ENCODE measurements around the gene ELMO2.

The ELMO2 gene

GRCh38 chr20:46399401-46399800, 7.0 kb downstream of the ELMO2 start:
- Histone ChIP-seq H3K4me1 (ENCODE audit: control extremely low read depth in 1 of 4, control insufficient read depth in 4 of 4, insufficient read depth in 4 of 4, low read length in 3 of 4) (peaks cover 46 to 61% (median 53%) of the 10 kb centered on the region in 4 experiments), H3K27ac (ENCODE audit: insufficient read depth in 1 of 2, low read depth in 1 of 2, low read length in 2 of 2, poor library complexity in 1 of 2, severe bottlenecking in 2 of 2) (peak overlapping the region; percentile 3 to 56), H3K36me3 (ENCODE audit: control insufficient read depth in 4 of 4, insufficient read depth in 4 of 4, low read length in 3 of 4) (peaks cover 0 to 19% (median 8%) of the 10 kb centered on the region in 4 experiments), H3K27me3 (replicated peaks in 2 of 5; ENCODE audit: control insufficient read depth in 4 of 5, insufficient read depth in 5 of 5, low read length in 4 of 5) (no peaks in the 10 kb centered on the region), H3K9me3 (ENCODE audit: control extremely low read depth in 1 of 5, control insufficient read depth in 4 of 5, insufficient read depth in 2 of 5, low read depth in 1 of 5, low read length in 4 of 5) (no peaks in the 10 kb centered on the region), H3K4me3 (ENCODE audit: control insufficient read depth in 1 of 7, extremely low read depth in 1 of 7, insufficient read depth in 4 of 7, low read depth in 2 of 7, low read length in 6 of 7) (peak overlapping the region in 2 of 7 experiments; percentile 20 to 51)
- peak in 2 of 3 donors; percentile 24 to 37 for DNase-seq
- ChIA-PET POLR2A (no interaction called here), CTCF (interaction anchor here (0.8 to 1.6 kb wide), 5 partner anchors 9 to 38 kb away, joined by 3 to 4 read pairs (median 3); no protein-coding TSS in a partner anchor)
- WGBS (ENCODE audit: insufficient coverage): 14% methylated on average over 3 of the region's 3 CpGs

GRCh38 chr20:46398963-46399362, 7.5 kb downstream of the ELMO2 start:
- ChIA-PET CTCF (interaction anchor here (0.8 to 1.6 kb wide), 5 partner anchors 9 to 38 kb away, joined by 3 to 4 read pairs (median 3); no protein-coding TSS in a partner anchor), POLR2A (no interaction called here)
- DNase-seq: no peak
- Histone ChIP-seq H3K27ac (ENCODE audit: insufficient read depth in 1 of 2, low read depth in 1 of 2, low read length in 2 of 2, poor library complexity in 1 of 2, severe bottlenecking in 2 of 2) (peak overlapping the region; percentile 3 to 56), H3K4me3 (ENCODE audit: control insufficient read depth in 1 of 7, extremely low read depth in 1 of 7, insufficient read depth in 4 of 7, low read depth in 2 of 7, low read length in 6 of 7) (peak overlapping the region in 2 of 7 experiments; percentile 20 to 36), H3K36me3 (ENCODE audit: control insufficient read depth in 4 of 4, insufficient read depth in 4 of 4, low read length in 3 of 4) (peaks cover 0 to 23% (median 12%) of the 10 kb centered on the region in 4 experiments), H3K9me3 (ENCODE audit: control extremely low read depth in 1 of 5, control insufficient read depth in 4 of 5, insufficient read depth in 2 of 5, low read depth in 1 of 5, low read length in 4 of 5) (no peaks in the 10 kb centered on the region), H3K4me1 (ENCODE audit: control extremely low read depth in 1 of 4, control insufficient read depth in 4 of 4, insufficient read depth in 4 of 4, low read length in 3 of 4) (peaks cover 43 to 56% (median 51%) of the 10 kb centered on the region in 4 experiments), H3K27me3 (replicated peaks in 2 of 5; ENCODE audit: control insufficient read depth in 4 of 5, insufficient read depth in 5 of 5, low read length in 4 of 5) (no peaks in the 10 kb centered on the region)
- 85% methylated on average over 3 of the region's 3 CpGs for WGBS (ENCODE audit: insufficient coverage)

- Histone ChIP-seq H3K36me3 (ENCODE audit: control insufficient read depth in 4 of 4, insufficient read depth in 4 of 4, low read length in 3 of 4) (peaks cover 11 to 50% (median 36%) of the 10 kb centered on the region in 4 experiments), H3K4me1 (ENCODE audit: control extremely low read depth in 1 of 4, control insufficient read depth in 4 of 4, insufficient read depth in 4 of 4, low read length in 3 of 4) (peaks cover 26 to 37% (median 34%) of the 10 kb centered on the region in 4 experiments), H3K27ac (ENCODE audit: insufficient read depth in 1 of 2, low read depth in 1 of 2, low read length in 2 of 2, poor library complexity in 1 of 2, severe bottlenecking in 2 of 2) (no peak overlapping the region), H3K9me3 (ENCODE audit: control extremely low read depth in 1 of 5, control insufficient read depth in 4 of 5, insufficient read depth in 2 of 5, low read depth in 1 of 5, low read length in 4 of 5) (no peaks in the 10 kb centered on the region), H3K4me3 (ENCODE audit: control insufficient read depth in 1 of 7, extremely low read depth in 1 of 7, insufficient read depth in 4 of 7, low read depth in 2 of 7, low read length in 6 of 7) (no peak overlapping the region), H3K27me3 (replicated peaks in 2 of 5; ENCODE audit: control insufficient read depth in 4 of 5, insufficient read depth in 5 of 5, low read length in 4 of 5) (no peaks in the 10 kb centered on the region)
- DNase-seq: no peak
- CTCF ChIA-PET: interaction anchor here (1.0 kb wide), 1 partner anchor 15 kb away, joined by 3 read pairs; no protein-coding TSS in a partner anchor
- POLR2A ChIA-PET: no interaction called here
- WGBS (ENCODE audit: insufficient coverage): 100% methylated on average over 2 of the region's 7 CpGs
Measured at GRCh38 chr20:46396052-46396740, 10.2 kb downstream of the ELMO2 start.

GRCh38 chr20:46394872-46395760, 11.3 kb downstream of the ELMO2 start:
- DNase-seq: no peak
- ChIA-PET POLR2A (no interaction called here), CTCF (interaction anchor here (1.0 kb wide), 1 partner anchor 14 kb away, joined by 3 read pairs; no protein-coding TSS in a partner anchor)
- H3K36me3 ChIP-seq (ENCODE audit: control insufficient read depth in 4 of 4, insufficient read depth in 4 of 4, low read length in 3 of 4): peaks cover 11 to 56% (median 39%) of the 10 kb centered on the region in 4 experiments
- H3K9me3 ChIP-seq (ENCODE audit: control extremely low read depth in 1 of 5, control insufficient read depth in 4 of 5, insufficient read depth in 2 of 5, low read depth in 1 of 5, low read length in 4 of 5): no peaks in the 10 kb centered on the region
- WGBS (ENCODE audit: insufficient coverage): 70% methylated on average over 4 of the region's 11 CpGs
- H3K27ac ChIP-seq (ENCODE audit: insufficient read depth in 1 of 2, low read depth in 1 of 2, low read length in 2 of 2, poor library complexity in 1 of 2, severe bottlenecking in 2 of 2): no peak overlapping the region
- H3K4me3 ChIP-seq (ENCODE audit: control insufficient read depth in 1 of 7, extremely low read depth in 1 of 7, insufficient read depth in 4 of 7, low read depth in 2 of 7, low read length in 6 of 7): no peak overlapping the region
- H3K4me1 ChIP-seq (ENCODE audit: control extremely low read depth in 1 of 4, control insufficient read depth in 4 of 4, insufficient read depth in 4 of 4, low read length in 3 of 4): peaks cover 16 to 26% (median 23%) of the 10 kb centered on the region in 4 experiments
- no peaks in the 10 kb centered on the region for H3K27me3 ChIP-seq (replicated peaks in 2 of 5; ENCODE audit: control insufficient read depth in 4 of 5, insufficient read depth in 5 of 5, low read length in 4 of 5)

- Histone ChIP-seq H3K36me3 (ENCODE audit: control insufficient read depth in 4 of 4, insufficient read depth in 4 of 4, low read length in 3 of 4) (peaks cover 14 to 63% (median 43%) of the 10 kb centered on the region in 4 experiments), H3K4me3 (ENCODE audit: control insufficient read depth in 1 of 7, extremely low read depth in 1 of 7, insufficient read depth in 4 of 7, low read depth in 2 of 7, low read length in 6 of 7) (no peak overlapping the region), H3K9me3 (ENCODE audit: control extremely low read depth in 1 of 5, control insufficient read depth in 4 of 5, insufficient read depth in 2 of 5, low read depth in 1 of 5, low read length in 4 of 5) (no peaks in the 10 kb centered on the region), H3K27me3 (replicated peaks in 2 of 5; ENCODE audit: control insufficient read depth in 4 of 5, insufficient read depth in 5 of 5, low read length in 4 of 5) (no peaks in the 10 kb centered on the region), H3K4me1 (ENCODE audit: control extremely low read depth in 1 of 4, control insufficient read depth in 4 of 4, insufficient read depth in 4 of 4, low read length in 3 of 4) (peaks cover 7 to 15% (median 12%) of the 10 kb centered on the region in 4 experiments), H3K27ac (ENCODE audit: insufficient read depth in 1 of 2, low read depth in 1 of 2, low read length in 2 of 2, poor library complexity in 1 of 2, severe bottlenecking in 2 of 2) (no peak overlapping the region)
- DNase-seq: no peak
- WGBS (ENCODE audit: insufficient coverage): 94% methylated on average over 5 of the region's 6 CpGs
- CTCF ChIA-PET: interaction anchor here (1.1 kb wide), 1 partner anchor 13 kb away, joined by 3 read pairs; no protein-coding TSS in a partner anchor
- POLR2A ChIA-PET: no interaction called here
Measured at GRCh38 chr20:46393967-46394366, 12.4 kb downstream of the ELMO2 start.

GRCh38 chr20:46388937-46389336, 17.5 kb downstream of the ELMO2 start:
- Histone ChIP-seq H3K9me3 (ENCODE audit: control extremely low read depth in 1 of 5, control insufficient read depth in 4 of 5, insufficient read depth in 2 of 5, low read depth in 1 of 5, low read length in 4 of 5) (no peaks in the 10 kb centered on the region), H3K36me3 (ENCODE audit: control insufficient read depth in 4 of 4, insufficient read depth in 4 of 4, low read length in 3 of 4) (peaks cover 30 to 86% (median 67%) of the 10 kb centered on the region in 4 experiments), H3K27me3 (replicated peaks in 2 of 5; ENCODE audit: control insufficient read depth in 4 of 5, insufficient read depth in 5 of 5, low read length in 4 of 5) (no peaks in the 10 kb centered on the region), H3K4me1 (ENCODE audit: control extremely low read depth in 1 of 4, control insufficient read depth in 4 of 4, insufficient read depth in 4 of 4, low read length in 3 of 4) (no peaks in the 10 kb centered on the region), H3K27ac (ENCODE audit: insufficient read depth in 1 of 2, low read depth in 1 of 2, low read length in 2 of 2, poor library complexity in 1 of 2, severe bottlenecking in 2 of 2) (no peak overlapping the region), H3K4me3 (ENCODE audit: control insufficient read depth in 1 of 7, extremely low read depth in 1 of 7, insufficient read depth in 4 of 7, low read depth in 2 of 7, low read length in 6 of 7) (no peak overlapping the region)
- 93% methylated on average over 10 of the region's 10 CpGs for WGBS (ENCODE audit: insufficient coverage)
- no peak for DNase-seq
- ChIA-PET CTCF (interaction anchor here (1.1 to 1.4 kb wide), 2 partner anchors 10 to 14 kb away, joined by 3 to 4 read pairs; no protein-coding TSS in a partner anchor), POLR2A (interaction anchor here (0.7 kb wide), 1 partner anchor 14 kb away, joined by 3 read pairs; no protein-coding TSS in a partner anchor)

Data from common myeloid progenitor, CD34-positive (primary cell).